PFSK-1 (cell line): ENCODE measurements around the gene AGPAT4.

Experiments used
- FOXP2 ChIP-seq: optimal IDR thresholded peaks from 2 replicates; pipeline ENCODE3; 2011; ENCODE audit warnings: borderline replicate concordance, control low read depth, inconsistent platforms; ENCODE audit not compliant: insufficient read depth; ENCODE audit errors: extremely low read length, extremely low read depth
- POLR2AphosphoS5 ChIP-seq: IDR thresholded peaks from 2 replicates; pipeline ENCODE4 v1.6.1; 2012; ENCODE audit warnings: low read depth, mild to moderate bottlenecking, control low read depth, low read length, moderate library complexity
- SIN3A ChIP-seq: IDR thresholded peaks from 2 replicates; pipeline ENCODE4 v1.6.1; 2012; ENCODE audit warnings: mild to moderate bottlenecking, low read length, moderate library complexity, borderline replicate concordance; ENCODE audit not compliant: insufficient read depth
- TAF1 ChIP-seq: IDR thresholded peaks from 2 replicates; pipeline ENCODE4 v1.6.1; 2012; ENCODE audit warnings: low read length, control low read depth, borderline replicate concordance; ENCODE audit not compliant: insufficient read depth
- TF ChIP-seq, protein P1 (sequence below), 2 experiments: IDR thresholded peaks; 2 replicates each; pipeline versions ENCODE4 v1.6.1 to v1.8.0; 2011 to 2012; ENCODE audit warnings: low read depth in 2 of 2, low read length in 2 of 2, control low read depth in 1 of 2, inconsistent platforms in 1 of 2, mild to moderate bottlenecking in 1 of 2, moderate library complexity in 1 of 2; ENCODE audit not compliant: insufficient read depth in 1 of 2

The AGPAT4 gene

DNA sequence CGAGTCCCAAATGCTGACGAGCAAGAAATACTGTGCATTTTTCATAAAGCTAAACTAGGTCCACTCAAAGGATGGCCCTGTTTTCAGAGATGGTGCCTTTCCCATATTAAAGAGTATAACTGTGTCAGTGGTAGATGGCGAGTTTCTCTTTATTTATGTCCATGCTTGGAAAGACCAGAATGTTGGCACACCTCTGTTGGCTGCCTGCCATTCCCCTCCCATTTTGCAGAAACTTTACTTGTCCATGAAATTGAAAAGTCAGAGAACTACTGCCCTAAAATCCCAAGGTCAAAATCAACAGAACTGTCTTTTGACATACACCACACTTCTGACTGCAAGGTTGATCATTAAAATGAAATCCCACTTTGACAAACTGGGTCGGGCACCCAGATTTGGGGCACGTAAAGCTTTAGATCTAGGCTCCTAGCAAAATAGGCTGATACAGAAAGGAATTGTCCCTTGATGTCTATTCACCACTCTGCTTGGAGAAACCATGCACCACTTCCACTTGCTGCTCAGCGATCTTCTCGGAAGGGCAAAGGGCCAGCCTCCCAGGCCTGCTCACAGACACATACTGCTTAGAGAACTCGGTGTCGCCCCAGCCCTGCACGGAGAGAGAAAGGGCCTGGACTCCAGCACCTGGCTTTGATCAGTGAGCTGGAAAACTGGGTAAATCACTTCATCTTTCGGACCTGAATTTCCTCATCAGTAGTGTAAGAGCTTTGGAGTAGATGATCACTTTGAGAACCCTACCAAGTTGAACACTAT, 130.0 kb downstream of the AGPAT4 start:
- TF ChIP-seq FOXP2 (no peak), POLR2AphosphoS5 (no peak), SIN3A (no peak), TAF1 (no peak)
- TF ChIP-seq, protein P1, sequence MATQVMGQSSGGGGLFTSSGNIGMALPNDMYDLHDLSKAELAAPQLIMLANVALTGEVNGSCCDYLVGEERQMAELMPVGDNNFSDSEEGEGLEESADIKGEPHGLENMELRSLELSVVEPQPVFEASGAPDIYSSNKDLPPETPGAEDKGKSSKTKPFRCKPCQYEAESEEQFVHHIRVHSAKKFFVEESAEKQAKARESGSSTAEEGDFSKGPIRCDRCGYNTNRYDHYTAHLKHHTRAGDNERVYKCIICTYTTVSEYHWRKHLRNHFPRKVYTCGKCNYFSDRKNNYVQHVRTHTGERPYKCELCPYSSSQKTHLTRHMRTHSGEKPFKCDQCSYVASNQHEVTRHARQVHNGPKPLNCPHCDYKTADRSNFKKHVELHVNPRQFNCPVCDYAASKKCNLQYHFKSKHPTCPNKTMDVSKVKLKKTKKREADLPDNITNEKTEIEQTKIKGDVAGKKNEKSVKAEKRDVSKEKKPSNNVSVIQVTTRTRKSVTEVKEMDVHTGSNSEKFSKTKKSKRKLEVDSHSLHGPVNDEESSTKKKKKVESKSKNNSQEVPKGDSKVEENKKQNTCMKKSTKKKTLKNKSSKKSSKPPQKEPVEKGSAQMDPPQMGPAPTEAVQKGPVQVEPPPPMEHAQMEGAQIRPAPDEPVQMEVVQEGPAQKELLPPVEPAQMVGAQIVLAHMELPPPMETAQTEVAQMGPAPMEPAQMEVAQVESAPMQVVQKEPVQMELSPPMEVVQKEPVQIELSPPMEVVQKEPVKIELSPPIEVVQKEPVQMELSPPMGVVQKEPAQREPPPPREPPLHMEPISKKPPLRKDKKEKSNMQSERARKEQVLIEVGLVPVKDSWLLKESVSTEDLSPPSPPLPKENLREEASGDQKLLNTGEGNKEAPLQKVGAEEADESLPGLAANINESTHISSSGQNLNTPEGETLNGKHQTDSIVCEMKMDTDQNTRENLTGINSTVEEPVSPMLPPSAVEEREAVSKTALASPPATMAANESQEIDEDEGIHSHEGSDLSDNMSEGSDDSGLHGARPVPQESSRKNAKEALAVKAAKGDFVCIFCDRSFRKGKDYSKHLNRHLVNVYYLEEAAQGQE (IDR thresholded peaks at IDR 0.05; ENCODE audit: insufficient read depth in 1 of 2, low read depth in 2 of 2, low read length in 2 of 2): no peak

DNA sequence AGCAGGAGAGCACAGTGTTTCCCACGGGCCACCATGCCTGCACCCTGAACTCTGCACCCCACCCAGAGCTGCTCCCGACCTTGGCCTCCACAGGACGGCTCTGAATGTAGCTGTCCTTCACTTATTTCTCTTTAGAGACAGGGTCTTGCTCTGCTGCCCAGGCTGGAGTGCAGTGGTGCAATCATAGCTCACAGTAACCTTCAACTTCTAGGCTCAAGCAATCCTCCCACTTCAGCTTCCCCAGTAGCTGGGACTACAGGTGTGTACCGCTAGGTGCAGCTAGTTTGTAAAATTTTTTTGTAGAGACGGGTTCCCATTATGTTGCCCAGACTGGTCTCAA, 130.9 kb downstream of the AGPAT4 start:
- TF ChIP-seq, protein P1 (IDR thresholded peaks at IDR 0.05; ENCODE audit: insufficient read depth in 1 of 2, low read depth in 2 of 2, low read length in 2 of 2): no peak
- TF ChIP-seq POLR2AphosphoS5 (no peak), SIN3A (no peak), FOXP2 (no peak), TAF1 (no peak)

GRCh38 chr6:161141173-161141572, 132.7 kb downstream of the AGPAT4 start:
- TF ChIP-seq SIN3A (no peak), POLR2AphosphoS5 (no peak)

GRCh38 chr6:161140554-161140875, 133.3 kb downstream of the AGPAT4 start:
- TF ChIP-seq FOXP2 (no peak), TAF1 (no peak), POLR2AphosphoS5 (no peak), SIN3A (no peak)
- TF ChIP-seq, protein P1 (IDR thresholded peaks at IDR 0.05; ENCODE audit: insufficient read depth in 1 of 2, low read depth in 2 of 2, low read length in 2 of 2): no peak

GRCh38 chr6:161139766-161140553, 133.9 kb downstream of the AGPAT4 start:
- TF ChIP-seq, protein P1 (IDR thresholded peaks at IDR 0.05; ENCODE audit: insufficient read depth in 1 of 2, low read depth in 2 of 2, low read length in 2 of 2): no peak
- TF ChIP-seq POLR2AphosphoS5 (no peak), SIN3A (no peak), TAF1 (no peak), FOXP2 (no peak)
